GM23338 (cell line): ENCODE results near the gene MS4A5. TPM values are rescaled to one million over a fixed set of nuclear protein-coding genes. Genes with fewer than 3 reads are reported as not detected.

Experiments
- ATAC-seq: fragments of 200-7000 bp; cut with Tn5 transposase; 3 replicates; pipeline ENCODE4 v1.9.1; 2020
- DNase-seq: peaks from one replicate; pipeline ENCODE4 v3.0.0-alpha.2; 2015; ENCODE audit warnings: low spot score
- H2AFZ ChIP-seq: fragments of 200-600 bp; sonication (generic); 2 replicates; pipeline ENCODE4 v1.8.0; 2016; ENCODE audit warnings: antibody characterized with exemption, mild to moderate bottlenecking, moderate library complexity
- H3F3A ChIP-seq: fragments of 200-600 bp; sonication (generic); replicated peaks from 2 replicates; pipeline ENCODE4 v1.8.0; 2017; ENCODE audit warnings: antibody characterized with exemption, mixed run types, low read depth
- H3K27ac ChIP-seq: fragments of 200-600 bp; sonication (generic); 2 replicates; pipeline ENCODE4 v1.6.1; 2016; ENCODE audit warnings: low read depth
- H3K27me3 ChIP-seq: fragments of 200-600 bp; sonication (generic); 2 replicates; pipeline ENCODE4 v1.8.0; 2016; ENCODE audit warnings: mild to moderate bottlenecking, mixed run types, moderate library complexity; ENCODE audit not compliant: insufficient read depth
- H3K36me3 ChIP-seq: fragments of 200-600 bp; sonication (generic); 2 replicates; pipeline ENCODE4 v1.8.0; 2016; ENCODE audit warnings: mild to moderate bottlenecking; ENCODE audit not compliant: insufficient read depth
- H3K4me1 ChIP-seq: fragments of 200-600 bp; sonication (generic); 2 replicates; pipeline ENCODE4 v1.8.0; 2016; ENCODE audit warnings: mild to moderate bottlenecking, moderate library complexity; ENCODE audit not compliant: insufficient read depth
- H3K4me2 ChIP-seq: fragments of 200-600 bp; sonication (generic); 2 replicates; pipeline ENCODE4 v1.7.1; 2017; ENCODE audit warnings: mixed run types
- H3K4me3 ChIP-seq: fragments of 200-600 bp; sonication (generic); 2 replicates; pipeline ENCODE4 v1.6.1; 2016; ENCODE audit warnings: mixed run types
- H3K79me2 ChIP-seq: fragments of 200-600 bp; sonication (generic); replicated peaks from 2 replicates; pipeline ENCODE4 v1.8.0; 2017; ENCODE audit warnings: mild to moderate bottlenecking; ENCODE audit not compliant: insufficient read depth
- H3K9me2 ChIP-seq: fragments of 200-600 bp; sonication (generic); 2 replicates; pipeline ENCODE4 v1.8.0; 2017; ENCODE audit not compliant: insufficient read depth
- H4K20me1 ChIP-seq: fragments of 200-600 bp; sonication (generic); replicated peaks from 2 replicates; pipeline ENCODE4 v1.8.0; 2017; ENCODE audit warnings: mild to moderate bottlenecking; ENCODE audit not compliant: insufficient read depth
- H3K27ac Mint-ChIP-seq: 2 replicates; pipeline ENCODE4 v1.8.0; 2020; ENCODE audit warnings: inconsistent platforms, mild to moderate bottlenecking, moderate library complexity, mixed read lengths
- H3K27me3 Mint-ChIP-seq: 3 replicates; pipeline ENCODE4 v1.8.0; 2022; ENCODE audit warnings: low read depth, mild to moderate bottlenecking, moderate library complexity, mixed read lengths, inconsistent platforms; ENCODE audit not compliant: insufficient read depth, poor library complexity
- H3K36me3 Mint-ChIP-seq: 3 replicates; pipeline ENCODE4 v1.8.0; 2021; ENCODE audit warnings: low read depth, mild to moderate bottlenecking, inconsistent platforms, moderate library complexity, mixed read lengths
- H3K4me1 Mint-ChIP-seq: 3 replicates; pipeline ENCODE4 v1.8.0; 2020; ENCODE audit warnings: mild to moderate bottlenecking, inconsistent platforms, mixed read lengths
- H3K4me3 Mint-ChIP-seq: 3 replicates; pipeline ENCODE4 v1.8.0; 2021; ENCODE audit warnings: moderate library complexity, mild to moderate bottlenecking, inconsistent platforms, mixed read lengths
- H3K9me3 Mint-ChIP-seq: 3 replicates; pipeline ENCODE4 v1.8.0; 2020; ENCODE audit warnings: moderate library complexity, mild to moderate bottlenecking, inconsistent platforms, mixed read lengths
- CTCF ChIP-seq, 2 experiments: fragments of 200-600 bp in 1 of 2; sonication (generic) in 1 of 2; conservative IDR thresholded peaks; 2 replicates each; pipeline versions ENCODE4 v1.5.1 to v1.6.1; 2016 to 2017; ENCODE audit warnings: antibody characterized with exemption in 2 of 2, low read depth in 2 of 2, mild to moderate bottlenecking in 2 of 2, moderate library complexity in 1 of 2
- EZH2phosphoT487 ChIP-seq: fragments of 200-600 bp; sonication (generic); IDR thresholded peaks from one replicate; pipeline ENCODE4 v1.8.1; 2018; ENCODE audit warnings: antibody characterized with exemption; ENCODE audit not compliant: unreplicated experiment
- JUNB ChIP-seq: IDR thresholded peaks from one replicate; pipeline ENCODE4 v1.6.1; 2016; ENCODE audit warnings: antibody characterized with exemption; ENCODE audit not compliant: unreplicated experiment
- NANOG ChIP-seq: IDR thresholded peaks from 2 replicates; pipeline ENCODE4 v1.6.1; 2016; ENCODE audit warnings: antibody characterized with exemption, borderline replicate concordance
- POLR2AphosphoS5 ChIP-seq: IDR thresholded peaks from 2 replicates; pipeline ENCODE4 v1.6.1; 2016; ENCODE audit warnings: antibody characterized with exemption, low read depth
- REST ChIP-seq: IDR thresholded peaks from one replicate; pipeline ENCODE4 v1.6.1; 2018; ENCODE audit warnings: antibody characterized with exemption; ENCODE audit not compliant: unreplicated experiment
- STAT1 ChIP-seq: IDR thresholded peaks from one replicate; pipeline ENCODE4 v1.6.1; 2016; ENCODE audit warnings: antibody characterized with exemption; ENCODE audit not compliant: unreplicated experiment
- ZNF114 ChIP-seq: fragments of 250-450 bp; sonication (Bioruptor Pico); IDR thresholded peaks from 2 replicates; pipeline ENCODE4 v1.5.0; 2020; ENCODE audit warnings: mild to moderate bottlenecking, moderate library complexity
- ZNF462 ChIP-seq: fragments of 250-450 bp; sonication (Bioruptor Pico); IDR thresholded peaks from 2 replicates; pipeline ENCODE4 v1.5.0; 2020; ENCODE audit warnings: mild to moderate bottlenecking, moderate library complexity
- polyA plus RNA-seq: library from polyadenylated mRNA; unstranded; fragments of >200 nt; fragmentation: Nextera tagmentation; extraction: Ambion mirVana; gene quantifications from 2 replicates; pipeline ENCODE4 v1.2.1, GENCODE V29; 2016
- total RNA-seq: library from RNA; depleted of rRNA; stranded (reverse); fragments of >200 nt; shearing (Covaris generic); gene quantifications from 2 replicates; pipeline ENCODE4 v1.2.3, GENCODE V29; 2014

Gene MS4A5
- total and polyA plus RNA-seq, 2 experiments from 2014 or later: not detected

- no peak for TF ChIP-seq POLR2AphosphoS5
- TF ChIP-seq JUNB: no peak
- TF ChIP-seq REST: no peak
- no peak for TF ChIP-seq STAT1
Observed at GRCh38 chr11:60455531-60456042, 26.2 kb downstream of the MS4A5 start, which contains the start of gene MS4A1 (continued).

GRCh38 chr11:60457576-60457975 is 28.2 kb downstream of the MS4A5 start:
- no peaks in the 10 kb centered on the region for H3K9me2 ChIP-seq
- H3F3A ChIP-seq: no peaks in the 10 kb centered on the region
- no peak for TF ChIP-seq ZNF462
- no peak for TF ChIP-seq STAT1
- no peak for TF ChIP-seq ZNF114 (CRISPR knock-in tag)
- TF ChIP-seq CTCF (conservative IDR thresholded peaks at IDR 0.05; ENCODE audit: low read depth in 2 of 2): no peak
- TF ChIP-seq JUNB: no peak
- TF ChIP-seq EZH2phosphoT487: no peak
- TF ChIP-seq NANOG: no peak
- Mint-ChIP-seq H3K4me1 (no peaks in the 10 kb centered on the region), H3K27ac (no peak overlapping the region), H3K27me3 (peaks cover 2% of the 10 kb centered on the region), H3K36me3 (no peaks in the 10 kb centered on the region), H3K9me3 (no peaks in the 10 kb centered on the region), H3K4me3 (no peak overlapping the region)
- peak overlapping the region; percentile 56; the same call in 1 of the 2 replicates for H2AFZ ChIP-seq
- no peak for DNase-seq
- H3K27me3 ChIP-seq: no peaks in the 10 kb centered on the region
- no peaks in the 10 kb centered on the region for H3K79me2 ChIP-seq
- H4K20me1 ChIP-seq: no peaks in the 10 kb centered on the region
- H3K36me3 ChIP-seq: no peaks in the 10 kb centered on the region
- H3K4me1 ChIP-seq: no peaks in the 10 kb centered on the region
- no peak overlapping the region for H3K4me2 ChIP-seq
- no peak overlapping the region for H3K27ac ChIP-seq
- ATAC-seq: no peak
- H3K4me3 ChIP-seq: no peak overlapping the region
